OCI-LY1 (cell line): ENCODE measurements around the gene SQSTM1.

Experiments
- H2AFZ ChIP-seq: fragments of 200-600 bp; sonication (generic), shearing (Covaris generic); 2 replicates; pipeline ENCODE4 v1.6.0; 2014; ENCODE audit warnings: antibody characterized with exemption, mild to moderate bottlenecking, low read length
- H3F3A ChIP-seq: fragments of 200-600 bp; sonication (generic), shearing (Covaris generic); 2 replicates; pipeline ENCODE4 v1.6.0; 2014; ENCODE audit warnings: mild to moderate bottlenecking, antibody characterized with exemption, low read length, moderate library complexity; ENCODE audit not compliant: insufficient read depth
- H3K27ac ChIP-seq: fragments of 200-600 bp; sonication (generic); 2 replicates; pipeline ENCODE4 v1.5.1; 2014; ENCODE audit warnings: low read length, mixed run types, mild to moderate bottlenecking, low read depth; ENCODE audit not compliant: poor library complexity, severe bottlenecking
- H3K27me3 ChIP-seq: fragments of 200-600 bp; sonication (generic); 2 replicates; pipeline ENCODE4 v1.6.0; 2014; ENCODE audit warnings: antibody characterized with exemption, mild to moderate bottlenecking, low read length, moderate library complexity; ENCODE audit not compliant: insufficient read depth
- H3K36me3 ChIP-seq: fragments of 200-600 bp; sonication (generic); 2 replicates; pipeline ENCODE4 v1.6.1; 2014; ENCODE audit warnings: mild to moderate bottlenecking, antibody characterized with exemption, low read length, moderate library complexity, mixed read lengths; ENCODE audit not compliant: insufficient read depth
- H3K4me1 ChIP-seq: fragments of 200-600 bp; sonication (generic); 2 replicates; pipeline ENCODE4 v1.5.1; 2014; ENCODE audit warnings: mild to moderate bottlenecking, low read length, moderate library complexity; ENCODE audit not compliant: insufficient read depth, severe bottlenecking
- H3K4me2 ChIP-seq: fragments of 200-600 bp; sonication (generic), shearing (Covaris generic); 2 replicates; pipeline ENCODE4 v1.6.1; 2014; ENCODE audit warnings: low read length
- H3K4me3 ChIP-seq: fragments of 200-600 bp; sonication (generic); 2 replicates; pipeline ENCODE4 v1.5.1; 2014; ENCODE audit warnings: low read length, low read depth, mild to moderate bottlenecking, mixed read lengths; ENCODE audit not compliant: poor library complexity, severe bottlenecking
- H3K79me2 ChIP-seq: fragments of 200-600 bp; shearing (Covaris generic); 2 replicates; pipeline ENCODE4 v1.6.1; 2016; ENCODE audit warnings: mixed run types, low read length, mixed read lengths; ENCODE audit not compliant: insufficient read depth
- H3K9ac ChIP-seq: fragments of 200-600 bp; sonication (generic), shearing (Covaris generic); 2 replicates; pipeline ENCODE4 v1.6.1; 2014; ENCODE audit warnings: mild to moderate bottlenecking, low read length, mixed read lengths
- H3K9me2 ChIP-seq: fragments of 200-600 bp; sonication (generic), shearing (Covaris generic); 2 replicates; pipeline ENCODE4 v1.6.1; 2014; ENCODE audit warnings: low read depth, mild to moderate bottlenecking, low read length, mixed read lengths
- H3K9me3 ChIP-seq: fragments of 200-600 bp; shearing (Covaris generic); 2 replicates; pipeline ENCODE4 v1.6.1; 2014; ENCODE audit warnings: low read length, mixed read lengths
- H4K20me1 ChIP-seq: fragments of 200-600 bp; sonication (generic), shearing (Covaris generic); 2 replicates; pipeline ENCODE4 v1.6.0; 2016; ENCODE audit warnings: mild to moderate bottlenecking, low read length; ENCODE audit not compliant: insufficient read depth
- EZH2 ChIP-seq: fragments of 200-600 bp; sonication (generic), shearing (Covaris generic); IDR thresholded peaks from 2 replicates; pipeline ENCODE4 v1.8.0; 2017; ENCODE audit warnings: borderline replicate concordance, mixed run types, mild to moderate bottlenecking, antibody characterized with exemption, low read length, moderate library complexity, mixed read lengths
- TF ChIP-seq, protein P1 (sequence below): fragments of 200-600 bp; sonication (generic), shearing (Covaris generic); IDR thresholded peaks from 2 replicates; pipeline ENCODE4 v1.5.1; 2017; ENCODE audit warnings: mild to moderate bottlenecking, antibody characterized with exemption, low read length, moderate library complexity, mixed read lengths

The SQSTM1 gene

DNA sequence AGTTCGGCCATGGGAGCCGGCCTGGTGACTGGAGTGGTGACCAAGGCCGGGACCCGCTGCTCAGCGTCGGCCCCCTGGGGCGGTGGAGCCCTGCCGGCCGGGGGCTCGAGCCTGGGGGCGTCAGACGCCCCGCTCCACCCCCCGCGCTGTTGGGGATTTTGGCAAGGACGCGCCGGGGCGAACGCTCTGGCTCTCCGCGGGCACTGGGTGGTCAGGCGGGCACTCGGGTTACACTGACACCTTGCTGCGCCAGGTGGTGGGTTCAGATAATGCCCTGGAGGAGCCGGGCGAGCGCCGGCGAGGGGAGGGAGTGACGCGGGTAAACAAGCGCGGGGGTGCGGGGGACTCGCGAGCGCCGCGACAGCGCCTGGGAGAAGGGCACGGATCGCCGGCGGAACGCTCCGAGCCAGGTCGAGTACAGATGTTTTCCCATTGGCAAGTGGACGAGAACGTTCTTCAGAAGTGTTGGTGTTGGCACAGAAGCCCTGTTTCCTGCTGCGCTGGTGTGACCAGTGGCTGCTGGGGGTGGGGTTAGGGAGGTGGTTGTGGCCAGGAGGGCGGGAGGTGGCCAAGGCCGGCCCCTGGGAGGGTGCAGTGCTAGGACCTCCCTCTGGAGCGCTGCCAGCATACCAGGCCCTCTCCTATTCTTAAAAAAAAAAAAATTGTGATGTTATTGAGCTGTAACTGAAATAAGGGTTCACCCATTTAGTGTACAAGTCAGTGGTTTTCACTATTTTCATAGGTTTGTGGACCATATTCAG lies 773 bp downstream of the SQSTM1 start:
- peak overlapping the region; percentile 82 for H3K9ac ChIP-seq
- no peaks in the 10 kb centered on the region for H3K9me2 ChIP-seq
- H2AFZ ChIP-seq = no peak overlapping the region
- no peaks in the 10 kb centered on the region for H3K27me3 ChIP-seq
- H3K9me3 ChIP-seq = no peaks in the 10 kb centered on the region
- no peaks in the 10 kb centered on the region for H4K20me1 ChIP-seq
- H3K27ac ChIP-seq = peak overlapping the region; percentile 51
- peaks cover 45% of the 10 kb centered on the region for H3K4me1 ChIP-seq
- peak overlapping the region; percentile 88 for H3K4me3 ChIP-seq
- H3K36me3 ChIP-seq = peaks cover 44% of the 10 kb centered on the region
- H3K4me2 ChIP-seq = peak overlapping the region; percentile 77
- TF ChIP-seq, protein P1, sequence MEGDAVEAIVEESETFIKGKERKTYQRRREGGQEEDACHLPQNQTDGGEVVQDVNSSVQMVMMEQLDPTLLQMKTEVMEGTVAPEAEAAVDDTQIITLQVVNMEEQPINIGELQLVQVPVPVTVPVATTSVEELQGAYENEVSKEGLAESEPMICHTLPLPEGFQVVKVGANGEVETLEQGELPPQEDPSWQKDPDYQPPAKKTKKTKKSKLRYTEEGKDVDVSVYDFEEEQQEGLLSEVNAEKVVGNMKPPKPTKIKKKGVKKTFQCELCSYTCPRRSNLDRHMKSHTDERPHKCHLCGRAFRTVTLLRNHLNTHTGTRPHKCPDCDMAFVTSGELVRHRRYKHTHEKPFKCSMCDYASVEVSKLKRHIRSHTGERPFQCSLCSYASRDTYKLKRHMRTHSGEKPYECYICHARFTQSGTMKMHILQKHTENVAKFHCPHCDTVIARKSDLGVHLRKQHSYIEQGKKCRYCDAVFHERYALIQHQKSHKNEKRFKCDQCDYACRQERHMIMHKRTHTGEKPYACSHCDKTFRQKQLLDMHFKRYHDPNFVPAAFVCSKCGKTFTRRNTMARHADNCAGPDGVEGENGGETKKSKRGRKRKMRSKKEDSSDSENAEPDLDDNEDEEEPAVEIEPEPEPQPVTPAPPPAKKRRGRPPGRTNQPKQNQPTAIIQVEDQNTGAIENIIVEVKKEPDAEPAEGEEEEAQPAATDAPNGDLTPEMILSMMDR = no peak
- no peak for TF ChIP-seq EZH2
- no peaks in the 10 kb centered on the region for H3F3A ChIP-seq
- peaks cover 10% of the 10 kb centered on the region; the same call in 1 of the 2 replicates for H3K79me2 ChIP-seq

GRCh38 chr5:179822059-179822432 lies 1.3 kb downstream of the SQSTM1 start:
- peak overlapping the region; percentile 88 for H3K4me3 ChIP-seq
- peak overlapping the region; percentile 77 for H3K4me2 ChIP-seq
- no peaks in the 10 kb centered on the region for H3K9me2 ChIP-seq
- H3K4me1 ChIP-seq = peaks cover 40% of the 10 kb centered on the region
- no peak overlapping the region for H2AFZ ChIP-seq
- peak overlapping the region; percentile 51 for H3K27ac ChIP-seq
- H3K79me2 ChIP-seq = peaks cover 10% of the 10 kb centered on the region; the same call in 1 of the 2 replicates
- no peak for TF ChIP-seq EZH2
- TF ChIP-seq, protein P1 = no peak
- no peaks in the 10 kb centered on the region for H3K27me3 ChIP-seq
- H3K9me3 ChIP-seq = no peaks in the 10 kb centered on the region
- H4K20me1 ChIP-seq = no peaks in the 10 kb centered on the region
- H3K9ac ChIP-seq = peak overlapping the region; percentile 10; the same call in 1 of the 2 replicates
- H3F3A ChIP-seq = no peaks in the 10 kb centered on the region
- H3K36me3 ChIP-seq = peaks cover 49% of the 10 kb centered on the region

DNA sequence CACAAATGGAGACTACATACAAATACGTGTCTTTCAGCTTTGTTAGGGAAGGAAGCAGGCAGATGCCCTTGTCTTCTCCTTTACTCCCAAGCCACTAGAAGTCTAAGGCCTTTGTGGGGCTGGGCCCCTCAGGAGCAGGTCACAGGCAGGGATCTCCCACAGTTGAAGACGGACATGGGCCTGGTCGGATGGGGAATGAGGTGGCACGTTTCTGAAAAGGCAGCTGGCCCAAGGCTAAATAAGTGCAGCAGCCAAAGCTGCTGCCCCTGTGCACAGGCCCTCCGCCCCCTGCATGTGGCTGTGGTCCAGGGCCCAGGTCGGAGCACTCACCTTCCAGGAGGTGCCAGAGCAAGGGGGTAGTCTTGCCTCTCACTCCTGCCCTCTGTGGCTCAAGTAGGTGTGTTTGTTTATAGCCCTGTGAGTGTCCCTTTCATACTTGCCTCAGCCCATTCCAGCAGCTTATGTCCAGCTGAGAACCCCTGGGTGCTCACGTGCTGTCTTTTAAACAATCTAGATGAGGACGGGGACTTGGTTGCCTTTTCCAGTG lies 1.8 kb downstream of the SQSTM1 start:
- H3F3A ChIP-seq = no peaks in the 10 kb centered on the region
- peak overlapping the region; percentile 77 for H3K4me2 ChIP-seq
- H4K20me1 ChIP-seq = no peaks in the 10 kb centered on the region
- peaks cover 10% of the 10 kb centered on the region; the same call in 1 of the 2 replicates for H3K79me2 ChIP-seq
- H3K36me3 ChIP-seq = peaks cover 54% of the 10 kb centered on the region
- H3K4me3 ChIP-seq = peak overlapping the region; percentile 88
- H2AFZ ChIP-seq = no peak overlapping the region
- TF ChIP-seq, protein P1 = no peak
- no peak for TF ChIP-seq EZH2
- H3K9me2 ChIP-seq = no peaks in the 10 kb centered on the region
- H3K9ac ChIP-seq = peak overlapping the region; percentile 10; the same call in 1 of the 2 replicates
- no peaks in the 10 kb centered on the region for H3K9me3 ChIP-seq
- H3K4me1 ChIP-seq = peaks cover 36% of the 10 kb centered on the region
- H3K27ac ChIP-seq = peak overlapping the region; percentile 51
- H3K27me3 ChIP-seq = no peaks in the 10 kb centered on the region
